ENCODE data around the gene ST6GAL1. TPM values are rescaled to one million over a fixed set of nuclear protein-coding genes. Genes with fewer than 3 reads are reported as not detected.

Gene ST6GAL1
- total RNA-seq, 1 donor from 2014 or later, result 72.7 TPM

- intact Hi-C loops (cut with DNase I), result no loop called here
- no peak for DNase-seq
- no peak for ATAC-seq
- H3K4me1 ChIP-seq, result peaks cover 26% of the 10 kb centered on the region
- H3K4me3 ChIP-seq, result peak overlapping the region; percentile 94
- peak overlapping the region; percentile 86 for H3K27ac ChIP-seq
- TF ChIP-seq CTCF (IDR thresholded peaks at IDR 0.05), result no peak
- H3K9me3 ChIP-seq, result no peaks in the 10 kb centered on the region
- no peaks in the 10 kb centered on the region for H3K36me3 ChIP-seq
- H3K27me3 ChIP-seq (ENCODE audit: low read depth), result no peaks in the 10 kb centered on the region
Observed at GRCh38 chr3:186929685-186930084, 641 bp upstream of the ST6GAL1 start.

GRCh38 chr3:186930641-186931531 lies 560 bp downstream of the ST6GAL1 start:
- H3K27ac ChIP-seq, result peak overlapping the region; percentile 86
- intact Hi-C loops (cut with DNase I), result no loop called here
- H3K9me3 ChIP-seq, result no peaks in the 10 kb centered on the region
- peak; percentile 35 for TF ChIP-seq CTCF (IDR thresholded peaks at IDR 0.05)
- DNase-seq (peak; percentile 82), ATAC-seq (peak; percentile 91 to 93)
- peak overlapping the region; percentile 94 for H3K4me3 ChIP-seq
- H3K27me3 ChIP-seq (ENCODE audit: low read depth), result no peaks in the 10 kb centered on the region
- H3K4me1 ChIP-seq, result peaks cover 26% of the 10 kb centered on the region
- peaks cover 4% of the 10 kb centered on the region for H3K36me3 ChIP-seq

- intact Hi-C loops (cut with DNase I), result no loop called here
- Histone ChIP-seq H3K27ac (peak overlapping the region; percentile 86), H3K4me3 (peak overlapping the region; percentile 94), H3K27me3 (ENCODE audit: low read depth) (no peaks in the 10 kb centered on the region), H3K36me3 (peaks cover 4% of the 10 kb centered on the region), H3K9me3 (no peaks in the 10 kb centered on the region), H3K4me1 (peaks cover 26% of the 10 kb centered on the region)
- TF ChIP-seq CTCF (IDR thresholded peaks at IDR 0.05), result no peak
- DNase-seq (peak; percentile 79), ATAC-seq (peak; percentile 59 to 63)
Observed at GRCh38 chr3:186931532-186932280, 1.4 kb downstream of the ST6GAL1 start.

GRCh38 chr3:186932281-186933181 lies 2.2 kb downstream of the ST6GAL1 start:
- H3K27ac ChIP-seq, result peak overlapping the region; percentile 86
- ATAC-seq (no peak), DNase-seq (no peak)
- H3K36me3 ChIP-seq, result peaks cover 4% of the 10 kb centered on the region
- H3K4me1 ChIP-seq, result peaks cover 26% of the 10 kb centered on the region
- TF ChIP-seq CTCF (IDR thresholded peaks at IDR 0.05), result no peak
- no peaks in the 10 kb centered on the region for H3K27me3 ChIP-seq (ENCODE audit: low read depth)
- no peaks in the 10 kb centered on the region for H3K9me3 ChIP-seq
- intact Hi-C loops (cut with DNase I), result no loop called here
- peak overlapping the region; percentile 94 for H3K4me3 ChIP-seq

- Histone ChIP-seq H3K4me3 (no peak overlapping the region), H3K27me3 (ENCODE audit: low read depth) (no peaks in the 10 kb centered on the region), H3K9me3 (no peaks in the 10 kb centered on the region), H3K4me1 (peaks cover 26% of the 10 kb centered on the region), H3K36me3 (peaks cover 4% of the 10 kb centered on the region), H3K27ac (peak overlapping the region; percentile 86)
- TF ChIP-seq CTCF (IDR thresholded peaks at IDR 0.05), result no peak
- DNase-seq (no peak), ATAC-seq (no peak)
- intact Hi-C loops (cut with DNase I), result no loop called here
Observed at GRCh38 chr3:186933816-186934215, 3.5 kb downstream of the ST6GAL1 start.
